Type B pancreatic cell (in vitro differentiated cells): Measurements from ENCODE around the gene SERGEF. TPM values are rescaled to one million over a fixed set of nuclear protein-coding genes. Genes with fewer than 3 reads are reported as not detected.

Source experiments
- DNase-seq: peaks from one replicate; pipeline ENCODE4 v3.0.0; 2021; ENCODE audit warnings: mixed read lengths; ENCODE audit not compliant: unreplicated experiment; ENCODE audit errors: extremely low spot score
- H3K27ac Mint-ChIP-seq: 2 replicates; pipeline ENCODE4 v1.8.0; 2021; ENCODE audit warnings: mild to moderate bottlenecking, mixed read lengths
- H3K27me3 Mint-ChIP-seq: 2 replicates; pipeline ENCODE4 v1.8.0; 2021; ENCODE audit warnings: mixed read lengths
- H3K36me3 Mint-ChIP-seq: 2 replicates; pipeline ENCODE4 v1.8.0; 2021; ENCODE audit warnings: mixed read lengths
- H3K4me1 Mint-ChIP-seq: one replicate; pipeline ENCODE4 v1.8.0; 2021; ENCODE audit warnings: mixed read lengths; ENCODE audit not compliant: unreplicated experiment
- H3K4me3 Mint-ChIP-seq: 2 replicates; pipeline ENCODE4 v1.8.0; 2021; ENCODE audit warnings: mild to moderate bottlenecking, mixed read lengths
- H3K9me3 Mint-ChIP-seq: 2 replicates; pipeline ENCODE4 v1.8.0; 2021; ENCODE audit warnings: mixed read lengths
- CTCF ChIP-seq: fragments of 200-600 bp; sonication (generic); conservative IDR thresholded peaks from 2 replicates; pipeline ENCODE4 v1.5.0; 2021; ENCODE audit warnings: antibody characterized with exemption, mild to moderate bottlenecking
- total RNA-seq: library from RNA; stranded (reverse); gene quantifications from 2 replicates; pipeline ENCODE4 v1.2.1, GENCODE V29; 2021; ENCODE audit warnings: low replicate concordance

SERGEF gene
- total RNA-seq, 1 donor from 2014 or later, result 26.4 TPM

DNA sequence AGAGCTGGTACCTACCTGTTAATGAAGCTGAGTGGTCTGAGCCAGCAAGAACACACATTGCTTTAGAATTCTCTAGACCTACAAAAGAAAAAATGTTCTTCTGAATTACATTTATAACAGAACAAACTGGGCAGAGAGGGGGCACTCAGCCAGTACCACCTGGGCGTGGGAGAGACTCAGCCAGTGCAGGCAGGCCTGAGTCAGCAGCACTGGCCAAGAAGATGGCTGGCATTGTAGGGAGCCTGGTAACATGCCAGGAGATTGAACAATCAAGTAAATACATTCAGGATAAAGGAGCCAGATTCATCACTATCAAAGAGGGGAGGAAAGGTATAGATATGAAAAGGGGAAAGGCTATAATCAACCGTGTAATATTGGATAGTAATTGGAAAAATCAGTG is 19.9 kb downstream of the SERGEF start:
- H3K27me3 Mint-ChIP-seq, result no peaks in the 10 kb centered on the region
- H3K4me3 Mint-ChIP-seq, result no peak overlapping the region
- TF ChIP-seq CTCF, result no peak
- H3K36me3 Mint-ChIP-seq, result no peaks in the 10 kb centered on the region
- DNase-seq, result no peak
- H3K4me1 Mint-ChIP-seq, result peaks cover 5% of the 10 kb centered on the region
- no peak overlapping the region for H3K27ac Mint-ChIP-seq
- no peaks in the 10 kb centered on the region for H3K9me3 Mint-ChIP-seq

- Mint-ChIP-seq H3K36me3 (peaks cover 3% of the 10 kb centered on the region), H3K9me3 (no peaks in the 10 kb centered on the region), H3K27me3 (no peaks in the 10 kb centered on the region), H3K4me1 (peaks cover 5% of the 10 kb centered on the region), H3K4me3 (no peak overlapping the region), H3K27ac (no peak overlapping the region)
- no peak for DNase-seq
- TF ChIP-seq CTCF, result peak; percentile 89
These were observed 20.9 kb downstream of the SERGEF start for GRCh38 chr11:17991783-17992433.

- Mint-ChIP-seq H3K36me3 (peaks cover 5% of the 10 kb centered on the region), H3K27ac (no peak overlapping the region), H3K4me3 (no peak overlapping the region), H3K4me1 (peaks cover 5% of the 10 kb centered on the region), H3K9me3 (no peaks in the 10 kb centered on the region), H3K27me3 (no peaks in the 10 kb centered on the region)
- no peak for DNase-seq
- no peak for TF ChIP-seq CTCF
These were observed 23.5 kb downstream of the SERGEF start for GRCh38 chr11:17989306-17989705.

- Mint-ChIP-seq H3K27ac (no peak overlapping the region), H3K27me3 (no peaks in the 10 kb centered on the region), H3K9me3 (no peaks in the 10 kb centered on the region), H3K4me3 (no peak overlapping the region), H3K4me1 (peaks cover 5% of the 10 kb centered on the region), H3K36me3 (peaks cover 10% of the 10 kb centered on the region)
- no peak for DNase-seq
- no peak for TF ChIP-seq CTCF
These were observed 24.4 kb downstream of the SERGEF start for GRCh38 chr11:17988465-17988864.

DNA sequence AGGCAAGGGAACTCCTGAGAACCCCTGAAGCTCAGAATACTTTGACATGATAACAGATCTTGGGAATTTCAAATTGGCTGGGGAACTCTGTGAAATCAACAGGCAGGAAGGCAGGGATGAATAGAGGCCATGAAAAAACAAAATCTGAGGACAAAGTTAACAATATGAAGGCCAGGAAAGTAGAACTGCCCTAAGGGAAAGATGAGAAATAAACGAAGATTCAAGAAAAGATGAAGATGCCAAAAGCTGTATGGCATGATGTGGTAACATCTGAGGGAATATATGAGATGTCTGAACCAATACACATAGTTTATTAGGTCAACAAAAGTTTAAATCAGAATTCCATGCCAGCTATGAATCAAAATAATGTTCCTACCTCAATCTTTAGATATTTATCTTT is 25.0 kb downstream of the SERGEF start:
- Mint-ChIP-seq H3K4me1 (peaks cover 5% of the 10 kb centered on the region), H3K9me3 (no peaks in the 10 kb centered on the region), H3K4me3 (no peak overlapping the region), H3K27ac (no peak overlapping the region), H3K36me3 (peaks cover 10% of the 10 kb centered on the region), H3K27me3 (no peaks in the 10 kb centered on the region)
- DNase-seq, result no peak
- TF ChIP-seq CTCF, result no peak
